ENCODE measurements around the gene ZNF521. TPM values are rescaled to one million over a fixed set of nuclear protein-coding genes. Genes with fewer than 3 reads are reported as not detected.
A peak's percentile ranks its signal among the peaks of the same experiment; 100 is the strongest.

Gene ZNF521
- total RNA-seq, 4 donors from 2014 or later = 4.7 to 15.4 (median 7.7) TPM

DNA sequence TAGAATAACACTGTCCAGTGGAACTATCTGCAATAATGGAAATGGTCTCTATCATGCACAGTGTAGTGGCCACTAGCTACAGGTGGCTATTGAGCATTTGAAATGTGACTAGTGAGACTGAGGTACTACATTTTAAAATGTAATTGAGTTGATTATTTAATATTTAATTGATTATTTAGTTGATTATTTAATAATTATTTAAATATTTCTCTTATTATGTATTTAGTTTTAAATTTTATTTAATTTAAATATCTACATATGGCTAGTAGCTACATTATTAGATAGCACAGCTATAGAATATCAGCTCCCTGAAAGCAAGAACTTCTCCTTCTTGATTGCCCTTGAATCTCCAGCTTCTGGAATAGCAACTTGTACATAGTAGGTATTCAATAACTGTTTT lies 12.8 kb upstream of the ZNF521 start:
- intact Hi-C loops (cut with DNase I; ENCODE audit: low total_unique reads) = loop anchor here (5.0 kb wide), 1 partner anchor 1707 kb away; no protein-coding TSS in a partner anchor
- no peak overlapping the region for H3K4me3 ChIP-seq (ENCODE audit: low read depth, poor library complexity, severe bottlenecking)
- TF ChIP-seq, protein P1, sequence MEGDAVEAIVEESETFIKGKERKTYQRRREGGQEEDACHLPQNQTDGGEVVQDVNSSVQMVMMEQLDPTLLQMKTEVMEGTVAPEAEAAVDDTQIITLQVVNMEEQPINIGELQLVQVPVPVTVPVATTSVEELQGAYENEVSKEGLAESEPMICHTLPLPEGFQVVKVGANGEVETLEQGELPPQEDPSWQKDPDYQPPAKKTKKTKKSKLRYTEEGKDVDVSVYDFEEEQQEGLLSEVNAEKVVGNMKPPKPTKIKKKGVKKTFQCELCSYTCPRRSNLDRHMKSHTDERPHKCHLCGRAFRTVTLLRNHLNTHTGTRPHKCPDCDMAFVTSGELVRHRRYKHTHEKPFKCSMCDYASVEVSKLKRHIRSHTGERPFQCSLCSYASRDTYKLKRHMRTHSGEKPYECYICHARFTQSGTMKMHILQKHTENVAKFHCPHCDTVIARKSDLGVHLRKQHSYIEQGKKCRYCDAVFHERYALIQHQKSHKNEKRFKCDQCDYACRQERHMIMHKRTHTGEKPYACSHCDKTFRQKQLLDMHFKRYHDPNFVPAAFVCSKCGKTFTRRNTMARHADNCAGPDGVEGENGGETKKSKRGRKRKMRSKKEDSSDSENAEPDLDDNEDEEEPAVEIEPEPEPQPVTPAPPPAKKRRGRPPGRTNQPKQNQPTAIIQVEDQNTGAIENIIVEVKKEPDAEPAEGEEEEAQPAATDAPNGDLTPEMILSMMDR (IDR thresholded peaks at IDR 0.05) = no peak
- no peak for TF ChIP-seq POLR2A (IDR thresholded peaks at IDR 0.05)
- DNase-seq (ENCODE audit: low spot score in 2 of 2) = no peak

GRCh38 chr18:25360301-25360899 lies 8.4 kb upstream of the ZNF521 start:
- TF ChIP-seq POLR2A (IDR thresholded peaks at IDR 0.05) = no peak
- TF ChIP-seq, protein P1 (IDR thresholded peaks at IDR 0.05) = no peak
- WGBS, 2 donors = 89% methylated on average over 5 of the region's 5 CpGs
- intact Hi-C loops (cut with DNase I; ENCODE audit: low total_unique reads) = no loop called here
- no peak for DNase-seq (ENCODE audit: low spot score in 2 of 2)
- H3K4me3 ChIP-seq (ENCODE audit: low read depth, poor library complexity, severe bottlenecking) = no peak overlapping the region

DNA sequence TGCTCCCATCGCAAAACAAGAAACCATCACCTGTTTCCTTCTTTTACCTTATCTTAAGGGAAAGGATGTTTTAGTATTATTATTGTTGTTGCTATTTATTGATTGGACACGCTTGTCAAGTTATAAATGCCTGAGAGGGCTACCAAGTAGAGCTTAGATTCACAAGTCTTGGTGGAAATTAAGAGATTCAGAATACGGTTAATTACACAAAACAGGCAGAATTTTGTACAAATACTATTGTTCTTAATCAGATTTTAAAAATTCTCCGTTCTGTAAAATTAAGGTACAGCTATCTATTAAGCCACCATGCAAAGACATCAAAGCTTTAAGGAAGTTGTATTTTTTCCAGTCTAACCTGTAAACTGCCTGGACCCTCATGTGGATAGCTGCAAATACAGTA lies 1.1 kb upstream of the ZNF521 start:
- H3K4me3 ChIP-seq (ENCODE audit: low read depth, poor library complexity, severe bottlenecking) = no peak overlapping the region
- intact Hi-C loops (cut with DNase I; ENCODE audit: low total_unique reads) = no loop called here
- WGBS, 2 donors = 39% methylated on average over 4 of the region's 4 CpGs
- TF ChIP-seq, protein P1 (IDR thresholded peaks at IDR 0.05) = no peak
- TF ChIP-seq POLR2A (IDR thresholded peaks at IDR 0.05) = no peak
- DNase-seq (ENCODE audit: low spot score in 2 of 2) = no peak

DNA sequence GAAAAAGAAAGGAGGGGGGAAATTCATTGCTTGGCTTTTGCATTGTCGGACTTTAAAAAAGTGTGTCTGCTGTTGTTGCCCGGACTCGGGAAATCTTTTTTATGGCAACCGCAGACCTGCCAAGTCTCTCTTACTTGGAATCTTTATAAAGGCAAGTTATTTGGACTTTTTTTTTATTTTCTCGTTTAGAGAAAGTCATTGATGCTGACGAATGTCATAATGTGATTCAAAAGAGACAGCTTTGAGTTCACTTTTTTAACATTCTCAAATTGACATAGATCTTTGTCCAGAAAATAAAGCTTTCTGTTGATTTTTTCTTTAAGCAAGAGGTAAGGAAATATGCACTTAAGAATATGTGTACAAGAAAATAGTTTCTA lies 651 bp upstream of the ZNF521 start:
- intact Hi-C loops (cut with DNase I; ENCODE audit: low total_unique reads) = no loop called here
- DNase-seq (ENCODE audit: low spot score in 2 of 2) = no peak
- 1% methylated on average over 6 of the region's 6 CpGs for WGBS, 2 donors
- TF ChIP-seq POLR2A (IDR thresholded peaks at IDR 0.05) = no peak
- TF ChIP-seq, protein P1 (IDR thresholded peaks at IDR 0.05) = no peak
- H3K4me3 ChIP-seq (ENCODE audit: low read depth, poor library complexity, severe bottlenecking) = no peak overlapping the region

- TF ChIP-seq, protein P1 (IDR thresholded peaks at IDR 0.05) = no peak
- no peak for TF ChIP-seq POLR2A (IDR thresholded peaks at IDR 0.05)
- no peak for DNase-seq (ENCODE audit: low spot score in 2 of 2)
- WGBS, 2 donors = 0% methylated on average over 20 of the region's 20 CpGs
- intact Hi-C loops (cut with DNase I; ENCODE audit: low total_unique reads) = no loop called here
- peak overlapping the region; percentile 72 for H3K4me3 ChIP-seq (ENCODE audit: low read depth, poor library complexity, severe bottlenecking)
These were observed 638 bp downstream of the ZNF521 start for GRCh38 chr18:25351280-25351775.
